ENCODE measurements around the gene GIPC3. TPM values are rescaled to one million over a fixed set of nuclear protein-coding genes. Genes with fewer than 3 reads are reported as not detected.
A peak's percentile ranks its signal among the peaks of the same experiment; 100 is the strongest.

Gene GIPC3
- total RNA-seq, 2 donors from 2014 or later: 0.78 to 0.99 TPM

GRCh38 chr19:3606690-3607289 is 21.5 kb downstream of the GIPC3 start, which contains the start of gene TBXA2R:
Gene TBXA2R (minus strand): TSS chr19:3606875. CDS start chr19:3600634, 6,241 bp downstream.
- DNase-seq (peak; percentile 45 to 62 (median 50)), ATAC-seq (peak; percentile 15)
- Histone ChIP-seq H3K27me3 (no peaks in the 10 kb centered on the region), H3K36me3 (replicated peaks in 1 of 2; ENCODE audit: insufficient read depth in 1 of 2, low read depth in 2 of 2) (peaks cover 2 to 4% of the 10 kb centered on the region in 2 donors), H3K9me3 (no peaks in the 10 kb centered on the region), H3K4me3 (no peak within 1 kb of the TSS), H3K27ac (peak within 1 kb of the TSS in 3 of 4 donors; percentile 16 to 40 (median 28)), H3K4me1 (peaks cover 26% of the 10 kb centered on the region)
- intact Hi-C loops (cut with DNase I): no loop called here
- TF ChIP-seq, protein P1, sequence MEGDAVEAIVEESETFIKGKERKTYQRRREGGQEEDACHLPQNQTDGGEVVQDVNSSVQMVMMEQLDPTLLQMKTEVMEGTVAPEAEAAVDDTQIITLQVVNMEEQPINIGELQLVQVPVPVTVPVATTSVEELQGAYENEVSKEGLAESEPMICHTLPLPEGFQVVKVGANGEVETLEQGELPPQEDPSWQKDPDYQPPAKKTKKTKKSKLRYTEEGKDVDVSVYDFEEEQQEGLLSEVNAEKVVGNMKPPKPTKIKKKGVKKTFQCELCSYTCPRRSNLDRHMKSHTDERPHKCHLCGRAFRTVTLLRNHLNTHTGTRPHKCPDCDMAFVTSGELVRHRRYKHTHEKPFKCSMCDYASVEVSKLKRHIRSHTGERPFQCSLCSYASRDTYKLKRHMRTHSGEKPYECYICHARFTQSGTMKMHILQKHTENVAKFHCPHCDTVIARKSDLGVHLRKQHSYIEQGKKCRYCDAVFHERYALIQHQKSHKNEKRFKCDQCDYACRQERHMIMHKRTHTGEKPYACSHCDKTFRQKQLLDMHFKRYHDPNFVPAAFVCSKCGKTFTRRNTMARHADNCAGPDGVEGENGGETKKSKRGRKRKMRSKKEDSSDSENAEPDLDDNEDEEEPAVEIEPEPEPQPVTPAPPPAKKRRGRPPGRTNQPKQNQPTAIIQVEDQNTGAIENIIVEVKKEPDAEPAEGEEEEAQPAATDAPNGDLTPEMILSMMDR (IDR thresholded peaks at IDR 0.05): no peak
- no peak for TF ChIP-seq POLR2A (IDR thresholded peaks at IDR 0.05)
- WGBS, 2 donors: 0 to 6% methylated on average over 1 to 37 of the region's 46 CpGs

GRCh38 chr19:3607303-3608078 is 22.2 kb downstream of the GIPC3 start:
- Histone ChIP-seq H3K36me3 (replicated peaks in 1 of 2; ENCODE audit: insufficient read depth in 1 of 2, low read depth in 2 of 2) (peaks cover 2 to 5% of the 10 kb centered on the region in 2 donors), H3K4me1 (peaks cover 26% of the 10 kb centered on the region), H3K27ac (peak overlapping the region in 3 of 4 donors; percentile 28 to 45 (median 40)), H3K9me3 (no peaks in the 10 kb centered on the region), H3K4me3 (no peak overlapping the region), H3K27me3 (no peaks in the 10 kb centered on the region)
- WGBS, 2 donors: 37 to 46% methylated on average over 17 to 22 of the region's 22 CpGs
- TF ChIP-seq POLR2A (IDR thresholded peaks at IDR 0.05): no peak
- TF ChIP-seq, protein P1 (IDR thresholded peaks at IDR 0.05): no peak
- DNase-seq: no peak
- intact Hi-C loops (cut with DNase I): no loop called here
- peak; percentile 5 for ATAC-seq

DNA sequence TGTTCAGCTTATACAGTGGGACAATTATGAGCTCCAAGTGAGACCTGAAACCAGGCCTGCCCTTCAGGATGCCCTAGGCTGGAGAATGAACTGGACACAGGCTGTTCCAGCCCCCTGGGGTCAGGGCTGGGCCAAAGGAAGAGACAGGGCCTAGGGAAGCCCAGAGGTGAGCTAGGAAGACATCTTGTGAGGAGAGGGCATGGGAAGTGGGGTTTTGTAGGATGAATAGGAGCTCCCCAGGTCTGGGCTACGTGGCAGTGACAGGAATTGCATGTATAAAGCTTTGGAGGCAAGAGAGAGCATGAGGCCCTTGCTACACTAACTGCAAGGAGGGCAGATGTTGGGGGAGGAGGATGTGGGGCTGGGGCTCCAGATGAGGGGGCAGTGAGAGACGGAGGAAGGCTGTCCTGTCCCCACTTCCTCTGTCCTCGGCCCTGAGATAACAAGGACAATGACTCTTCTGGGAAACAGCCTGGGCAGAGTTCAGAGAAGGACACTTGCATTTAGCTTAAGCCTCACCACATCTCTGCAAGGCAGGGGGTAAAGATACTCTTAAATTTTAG is 22.9 kb downstream of the GIPC3 start:
- WGBS, 2 donors: 43 to 55% methylated on average over 3 of the region's 3 CpGs
- ATAC-seq: no peak
- no peak for DNase-seq
- no peaks in the 10 kb centered on the region for H3K9me3 ChIP-seq
- H3K36me3 ChIP-seq (replicated peaks in 1 of 2; ENCODE audit: insufficient read depth in 1 of 2, low read depth in 2 of 2): peaks cover 2 to 5% of the 10 kb centered on the region in 2 donors
- no peaks in the 10 kb centered on the region for H3K27me3 ChIP-seq
- H3K4me3 ChIP-seq: no peak overlapping the region
- H3K27ac ChIP-seq: peak overlapping the region in 3 of 4 donors; percentile 10 to 45 (median 40)
- TF ChIP-seq POLR2A (IDR thresholded peaks at IDR 0.05): no peak
- TF ChIP-seq, protein P1 (IDR thresholded peaks at IDR 0.05): no peak
- intact Hi-C loops (cut with DNase I): no loop called here
- peaks cover 23% of the 10 kb centered on the region for H3K4me1 ChIP-seq

DNA sequence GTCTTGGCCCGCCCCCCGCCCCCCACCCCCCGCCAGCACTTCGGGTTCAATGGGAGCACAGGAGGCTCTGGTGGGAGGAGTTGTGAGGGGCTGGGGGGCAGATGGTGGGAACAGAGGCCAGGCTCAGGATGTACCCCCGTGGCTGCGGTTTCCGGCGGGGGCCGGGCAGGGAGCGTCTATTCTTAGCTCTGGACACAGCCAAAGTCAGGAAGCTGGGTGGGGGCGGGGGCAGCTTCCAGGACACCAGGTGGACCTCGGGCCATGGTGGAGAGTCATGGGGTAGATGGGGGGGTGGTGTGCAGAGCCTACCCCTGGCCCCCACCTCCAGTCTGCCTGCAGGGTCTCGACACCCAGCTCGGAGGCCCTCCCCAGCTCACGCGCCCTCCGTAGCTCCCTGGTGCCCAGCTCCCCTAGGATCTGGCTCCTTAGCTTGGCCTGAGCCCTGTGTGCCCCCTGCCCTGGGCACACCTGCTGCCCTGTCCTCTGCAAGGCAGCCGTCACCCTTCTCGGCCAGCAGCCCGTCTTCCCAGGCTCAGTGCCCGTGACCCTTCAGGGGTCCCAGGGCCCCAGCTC is 23.6 kb downstream of the GIPC3 start:
- peaks cover 2 to 5% of the 10 kb centered on the region in 2 donors for H3K36me3 ChIP-seq (replicated peaks in 1 of 2; ENCODE audit: insufficient read depth in 1 of 2, low read depth in 2 of 2)
- H3K4me1 ChIP-seq: peaks cover 16% of the 10 kb centered on the region
- 43% methylated on average over 21 of the region's 21 CpGs; no CpG with 5 or more reads in 1 of the 2 donors for WGBS, 2 donors
- intact Hi-C loops (cut with DNase I): no loop called here
- TF ChIP-seq POLR2A (IDR thresholded peaks at IDR 0.05): no peak
- TF ChIP-seq, protein P1 (IDR thresholded peaks at IDR 0.05): no peak
- H3K27me3 ChIP-seq: no peaks in the 10 kb centered on the region
- no peak for ATAC-seq
- no peaks in the 10 kb centered on the region for H3K9me3 ChIP-seq
- peak overlapping the region in 1 of 4 donors; percentile 40 for H3K27ac ChIP-seq
- DNase-seq: no peak
- no peak overlapping the region for H3K4me3 ChIP-seq

Data from body of pancreas (tissue), 4 donors.